H1 (cell line): Measurements from ENCODE around the gene KRT35. TPM values are rescaled to one million over a fixed set of nuclear protein-coding genes. Genes with fewer than 3 reads are reported as not detected.

Experiments
- CTCF ChIA-PET: fragments of 300-600 bp; sonication (Branson Sonifier 250); formaldehyde crosslinking; loops from one replicate; lab custom pipeline; 2021; ENCODE audit not compliant: partially characterized antibody; lab: Charles Lee
- POLR2A ChIA-PET: fragments of 300-600 bp; sonication (Branson Sonifier 250); formaldehyde crosslinking; loops from one replicate; lab custom pipeline; 2021; ENCODE audit warnings: inconsistent platforms; ENCODE audit not compliant: partially characterized antibody; lab: Charles Lee
- DNase-seq, 2 experiments: peaks; one replicate each; pipeline versions ENCODE4 v3.0.0 to v3.0.0-alpha.2; 2010 to 2022; ENCODE audit warnings: low spot score in 2 of 2, low read depth in 1 of 2, mixed read lengths in 1 of 2
- FAIRE-seq: peaks from 2 replicates; lab custom pipeline; 2011; peaks lifted over from hg19 to GRCh38; lab: Jason Lieb, UNC
- H2AFZ ChIP-seq: 2 replicates; pipeline ENCODE4 v1.8.1; 2012; ENCODE audit warnings: low read length, inconsistent platforms
- H2AK5ac ChIP-seq: 2 replicates; pipeline ENCODE4 v1.6.1; 2013; ENCODE audit warnings: low read depth, low read length
- H2BK120ac ChIP-seq: replicated peaks from 2 replicates; pipeline ENCODE3; 2013; ENCODE audit warnings: low read depth, low read length, inconsistent platforms
- H2BK12ac ChIP-seq: 2 replicates; pipeline ENCODE4 v1.6.1; 2013; ENCODE audit warnings: low read depth, low read length
- H2BK15ac ChIP-seq: 2 replicates; pipeline ENCODE4 v1.6.1; 2013; ENCODE audit warnings: low read length
- H2BK20ac ChIP-seq: 2 replicates; pipeline ENCODE4 v1.6.1; 2013; ENCODE audit warnings: low read length
- H2BK5ac ChIP-seq: 2 replicates; pipeline ENCODE4 v1.6.1; 2013; ENCODE audit warnings: low read depth, low read length
- H3K14ac ChIP-seq: 2 replicates; pipeline ENCODE4 v1.6.1; 2013; ENCODE audit warnings: inconsistent platforms; ENCODE audit not compliant: insufficient read length
- H3K18ac ChIP-seq: 2 replicates; pipeline ENCODE4 v1.6.1; 2013; ENCODE audit warnings: low read length; ENCODE audit errors: extremely low read depth
- H3K23ac ChIP-seq: 2 replicates; pipeline ENCODE4 v1.6.1; 2013; ENCODE audit warnings: inconsistent platforms; ENCODE audit not compliant: insufficient read length
- H3K23me2 ChIP-seq: 2 replicates; pipeline ENCODE4 v1.6.1; 2013; ENCODE audit warnings: low read depth, low read length
- H3K27ac ChIP-seq: 2 replicates; pipeline ENCODE4 v1.6.1; 2011; ENCODE audit warnings: low read depth, low read length, inconsistent platforms
- H3K27me3 ChIP-seq, 4 experiments: replicated peaks in 1 of 4; 1 replicate in 1 of 4; 2 replicates in 3 of 4; pipeline versions ENCODE4 v1.6.1 to v1.8.1; 2011 to 2013; ENCODE audit warnings: low read length in 3 of 4, mild to moderate bottlenecking in 3 of 4, inconsistent platforms in 2 of 4, mixed read lengths in 2 of 4, moderate library complexity in 1 of 4; ENCODE audit not compliant: control insufficient read depth in 3 of 4, insufficient read depth in 3 of 4; ENCODE audit errors: extremely low read depth in 1 of 4
- H3K36me3 ChIP-seq, 4 experiments: 2 replicates each; pipeline versions ENCODE4 v1.6.1 to v1.8.1; 2011 to 2013; ENCODE audit warnings: mild to moderate bottlenecking in 4 of 4, low read length in 3 of 4, moderate library complexity in 2 of 4, control low read depth in 1 of 4, inconsistent platforms in 1 of 4; ENCODE audit not compliant: insufficient read depth in 4 of 4, control insufficient read depth in 2 of 4
- H3K4ac ChIP-seq: replicated peaks from 2 replicates; pipeline ENCODE3; 2013; ENCODE audit warnings: low read length, low read depth, mixed read lengths, inconsistent platforms; ENCODE audit not compliant: insufficient read length
- H3K4me1 ChIP-seq, 4 experiments: replicated peaks in 1 of 4; 1 replicate in 1 of 4; 2 replicates in 3 of 4; pipeline versions ENCODE4 v1.6.1 to v1.8.1; 2011 to 2013; ENCODE audit warnings: low read length in 3 of 4, inconsistent platforms in 2 of 4, mixed read lengths in 1 of 4; ENCODE audit not compliant: insufficient read depth in 4 of 4, control insufficient read depth in 3 of 4
- H3K4me2 ChIP-seq, 2 experiments: 2 replicates each; pipeline versions ENCODE4 v1.6.1 to v1.8.1; 2011 to 2013; ENCODE audit warnings: low read depth in 2 of 2, low read length in 2 of 2, control low read depth in 1 of 2, inconsistent platforms in 1 of 2, mild to moderate bottlenecking in 1 of 2; ENCODE audit not compliant: insufficient read depth in 1 of 2
- H3K4me3 ChIP-seq, 4 experiments: fragments of 200-600, 300-600 bp in 1 of 4; sonication (generic), shearing (Covaris generic), sonication (Bioruptor Twin) in 1 of 4; 2 replicates each; pipeline versions ENCODE4 v1.5.1 to v1.8.1; 2011 to 2016; ENCODE audit warnings: low read length in 4 of 4, low read depth in 3 of 4, control low read depth in 2 of 4, inconsistent platforms in 2 of 4, mild to moderate bottlenecking in 2 of 4, mixed read lengths in 1 of 4, moderate library complexity in 1 of 4; ENCODE audit not compliant: insufficient read depth in 2 of 4; ENCODE audit errors: extremely low read depth in 1 of 4
- H3K56ac ChIP-seq: replicated peaks from 2 replicates; pipeline ENCODE3; 2013; ENCODE audit warnings: low read depth, mild to moderate bottlenecking, mixed read lengths, low read length, inconsistent platforms; ENCODE audit not compliant: insufficient read length
- H3K79me1 ChIP-seq: 2 replicates; pipeline ENCODE4 v1.6.1; 2013; ENCODE audit warnings: low read depth, low read length, control low read depth
- H3K79me2 ChIP-seq, 2 experiments: 2 replicates each; pipeline versions ENCODE4 v1.6.1 to v1.8.1; 2012 to 2013; ENCODE audit warnings: low read length in 2 of 2, mild to moderate bottlenecking in 2 of 2, inconsistent platforms in 1 of 2; ENCODE audit not compliant: insufficient read depth in 2 of 2, control insufficient read depth in 1 of 2
- H3K9ac ChIP-seq, 4 experiments: replicated peaks in 1 of 4; 1 replicate in 1 of 4; 2 replicates in 3 of 4; pipeline versions ENCODE4 v1.6.1 to v1.8.1; 2011 to 2013; ENCODE audit warnings: low read depth in 3 of 4, low read length in 3 of 4, control low read depth in 2 of 4, mild to moderate bottlenecking in 2 of 4, moderate library complexity in 2 of 4, inconsistent platforms in 1 of 4; ENCODE audit errors: extremely low read depth in 1 of 4
- H3K9me3 ChIP-seq, 2 experiments: 2 replicates each; pipeline versions ENCODE4 v1.6.1 to v1.8.1; 2012 to 2013; ENCODE audit warnings: mild to moderate bottlenecking in 2 of 2, moderate library complexity in 2 of 2, control low read depth in 1 of 2, inconsistent platforms in 1 of 2, low read depth in 1 of 2, low read length in 1 of 2, mixed read lengths in 1 of 2; ENCODE audit not compliant: insufficient read depth in 2 of 2
- H4K20me1 ChIP-seq, 2 experiments: replicated peaks in 1 of 2; 2 replicates each; pipeline versions ENCODE3 to v1.8.1; 2011 to 2013; ENCODE audit warnings: inconsistent platforms in 2 of 2, low read length in 2 of 2, mild to moderate bottlenecking in 1 of 2; ENCODE audit not compliant: insufficient read depth in 2 of 2, control insufficient read depth in 1 of 2
- H4K5ac ChIP-seq: 2 replicates; pipeline ENCODE4 v1.6.1; 2013; ENCODE audit warnings: low read length, low read depth, mixed read lengths, inconsistent platforms; ENCODE audit not compliant: insufficient read length
- H4K8ac ChIP-seq: 2 replicates; pipeline ENCODE4 v1.8.0; 2013; ENCODE audit warnings: mild to moderate bottlenecking, moderate library complexity, low read length, inconsistent platforms; ENCODE audit not compliant: insufficient read depth; ENCODE audit errors: extremely low read depth
- H4K91ac ChIP-seq: replicated peaks from 2 replicates; pipeline ENCODE3; 2013; ENCODE audit warnings: low read length, mixed read lengths, inconsistent platforms; ENCODE audit not compliant: insufficient read length
- EGR1 ChIP-seq: IDR thresholded peaks from 2 replicates; pipeline ENCODE4 v1.6.1; 2011; ENCODE audit warnings: low read depth, low read length, borderline replicate concordance
- POLR2A ChIP-seq, 2 experiments: IDR thresholded peaks; 1 replicate in 1 of 2; 2 replicates in 1 of 2; pipeline ENCODE4 v1.6.1; 2011; ENCODE audit warnings: low read depth in 2 of 2, low read length in 2 of 2, mild to moderate bottlenecking in 2 of 2; ENCODE audit errors: control extremely low read depth in 1 of 2
- POLR2AphosphoS5 ChIP-seq: IDR thresholded peaks from 2 replicates; pipeline ENCODE4 v1.6.1; 2011; ENCODE audit warnings: low read depth, low read length
- RAD21 ChIP-seq, 2 experiments: IDR thresholded peaks in 1 of 2; conservative IDR thresholded peaks in 1 of 2; 2 replicates each; pipeline ENCODE4 v1.6.1; 2011; ENCODE audit warnings: low read depth in 2 of 2, low read length in 2 of 2, improper control_type of control experiment in 1 of 2, inconsistent platforms in 1 of 2, mild to moderate bottlenecking in 1 of 2, moderate library complexity in 1 of 2
- RNF2 ChIP-seq: fragments of 200-900, 300-1000 bp; sonication (generic); IDR thresholded peaks from 2 replicates; pipeline ENCODE4 v1.7.1; 2016; ENCODE audit warnings: borderline replicate concordance, low read depth, mild to moderate bottlenecking, antibody characterized with exemption, low read length; ENCODE audit not compliant: poor library complexity, severe bottlenecking; ENCODE audit errors: missing control alignments
- SIX5 ChIP-seq: IDR thresholded peaks from 2 replicates; pipeline ENCODE4 v1.6.1; 2011; ENCODE audit warnings: mild to moderate bottlenecking, low read depth, low read length
- TAF1 ChIP-seq: IDR thresholded peaks from 2 replicates; pipeline ENCODE4 v1.6.1; 2011; ENCODE audit warnings: mild to moderate bottlenecking, low read depth, low read length
- TEAD4 ChIP-seq: IDR thresholded peaks from 2 replicates; pipeline ENCODE4 v1.6.1; 2012; ENCODE audit warnings: low read depth, low read length, inconsistent platforms, mixed read lengths
- WGBS, 2 experiments: shearing (Covaris generic) in 1 of 2; methylation state at CpG; one replicate each; pipeline versions ENCODE4 v1.1.6 to v1.1.7; 2013 to 2015; ENCODE audit warnings: low lambda C conversion rate in 2 of 2, mixed read lengths in 2 of 2, inconsistent platforms in 1 of 2, low coverage in 1 of 2, missing lambda C conversion rate in 1 of 2; ENCODE audit not compliant: insufficient replicate concordance in 2 of 2, insufficient coverage in 1 of 2, insufficient read length in 1 of 2; ENCODE audit errors: extremely low coverage in 1 of 2, missing lambda C conversion rate in 1 of 2; 5-methylcytosine and 5-hydroxymethylcytosine counted together
- polyA plus RNA-seq, 7 experiments: library from polyadenylated mRNA; depleted of rRNA in 3 of 7; stranded (reverse) in 5 of 7; unstranded in 2 of 7; fragments of >200 nt in 5 of 7; fragments of 200-250 nt in 2 of 7; gene quantifications; 1 replicate in 5 of 7; 2 replicates in 1 of 7; 4 replicates in 1 of 7; pipeline versions ENCODE4 v1.2.1 to v1.2.3, GENCODE V29; 2011 to 2013; ENCODE audit warnings: missing spikeins in 2 of 7, mixed read lengths in 2 of 7
- total RNA-seq: library from RNA; stranded (reverse); fragmentation: NEBNext Ultra II Directional; extraction: Animal tissue kit (Norgen Biotek cat#: 25700); gene quantifications from 2 replicates; pipeline ENCODE4 v1.2.1, GENCODE V29; 2021
- TF ChIP-seq, protein P1 (sequence below): IDR thresholded peaks from 2 replicates; pipeline ENCODE4 v1.6.1; 2012; ENCODE audit warnings: inconsistent platforms

Gene KRT35
- total and polyA plus RNA-seq, 2 of the 8 experiments (the other 6 are each of a cell fraction or from before 2014, with no cell fraction given): not detected

DNA sequence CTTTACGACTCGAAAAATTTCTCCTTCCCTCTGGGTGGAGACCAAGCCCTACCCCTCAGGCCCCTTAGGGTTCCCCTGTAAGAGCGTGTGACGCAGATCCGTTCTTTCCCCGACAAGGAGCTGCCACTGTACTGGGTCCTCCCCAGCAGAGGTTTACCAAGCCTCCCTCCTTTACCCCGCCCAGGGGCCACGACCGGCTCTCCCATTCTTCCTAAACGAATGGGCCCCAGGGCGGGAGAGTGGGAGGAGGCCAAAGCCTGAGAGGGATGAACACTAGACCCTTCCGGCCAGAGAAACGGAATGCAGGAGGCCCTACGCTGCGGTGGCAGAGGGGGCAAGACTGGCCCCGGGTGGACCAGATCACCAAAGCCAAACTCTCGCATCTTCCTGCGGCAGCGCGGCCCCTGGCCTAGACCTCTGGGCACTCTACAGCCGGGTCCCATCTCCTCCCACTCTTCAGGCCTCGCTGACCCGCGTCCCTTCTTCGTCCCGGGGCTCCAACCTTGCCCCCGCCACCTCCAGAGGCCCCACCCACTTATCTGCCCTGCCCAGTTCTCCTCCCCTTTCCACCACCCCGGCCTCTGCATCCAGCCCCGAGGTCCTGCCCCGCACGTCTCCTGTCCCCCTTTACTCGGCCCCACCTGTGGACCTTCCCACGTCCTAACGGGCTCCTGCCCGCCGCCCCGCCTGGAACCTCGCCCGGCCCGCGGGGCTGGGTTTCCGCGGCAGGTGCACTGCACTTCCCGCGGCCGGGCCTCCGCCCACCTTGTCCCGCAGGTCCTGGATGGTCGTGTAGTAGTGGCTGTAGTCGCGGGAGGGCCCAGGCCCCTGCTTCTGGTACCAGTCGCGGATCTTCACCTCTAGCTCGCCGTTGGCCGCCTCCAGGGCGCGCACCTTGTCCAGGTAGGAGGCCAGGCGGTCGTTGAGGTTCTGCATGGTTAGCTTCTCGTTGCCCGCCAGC is 46.4 kb upstream of the KRT35 start:
- Histone ChIP-seq H2BK20ac (no peak overlapping the region), H3K27ac (peak overlapping the region; percentile 84), H4K20me1 (peaks cover 4 to 12% of the 10 kb centered on the region in 2 experiments), H3K4me3 (peak overlapping the region; percentile 71 to 89 (median 78)), H3K14ac (no peak overlapping the region), H2BK12ac (peak overlapping the region; percentile 69; the same call in 1 of the 2 replicates), H3K23ac (no peak overlapping the region), H2BK120ac (no peak overlapping the region), H3K36me3 (peaks cover 12 to 37% (median 19%) of the 10 kb centered on the region in 4 experiments), H3K27me3 (no peaks in the 10 kb centered on the region), H4K8ac (peak overlapping the region; percentile 96), H3K79me1 (peaks cover 5% of the 10 kb centered on the region; the same call in 1 of the 2 replicates), H4K91ac (peak overlapping the region; percentile 45), H3K4ac (no peak overlapping the region), H3K4me1 (peaks cover 2 to 20% (median 13%) of the 10 kb centered on the region in 4 experiments), H3K4me2 (peak overlapping the region; percentile 74 to 77), H3K9ac (peak overlapping the region; percentile 65 to 89 (median 86)), H2AK5ac (no peak overlapping the region), H3K56ac (peak overlapping the region; percentile 40), H2AFZ (no peak overlapping the region), H4K5ac (peak overlapping the region; percentile 65), H3K9me3 (no peaks in the 10 kb centered on the region), H3K79me2 (peaks cover 0 to 13% of the 10 kb centered on the region in 2 experiments; a peak in 3 of 4 replicates), H2BK15ac (no peak overlapping the region), H3K18ac (peak overlapping the region; percentile 93), H3K23me2 (peaks cover 6% of the 10 kb centered on the region; the same call in 1 of the 2 replicates), H2BK5ac (peak overlapping the region; percentile 95)
- CTCF ChIA-PET: interaction anchor here (0.7 to 7.4 kb wide), 16 partner anchors 11 to 184 kb away, joined by 3 to 79 read pairs (median 3); no protein-coding TSS in a partner anchor
- 4% methylated on average over 51 of the region's 62 CpGs; no CpG with 5 or more reads in 1 of the 2 experiments for whole genome bisulfite sequencing, 2 experiments
- FAIRE-seq: no peak
- DNase-seq: peak in 1 of 2 experiments; percentile 73
- POLR2A ChIA-PET: interaction anchor here (0.9 to 11.0 kb wide), 36 partner anchors 9 to 164 kb away, joined by 3 to 293 read pairs (median 6); partner anchors contain the start of genes EIF1, KRT13, KRT14 and KRT15
- TF ChIP-seq POLR2AphosphoS5 (peak; percentile 68), TEAD4 (no peak), TAF1 (no peak), EGR1 (0 out of 2 replicates have a peak, but pooled peaks have one; percentile 10), RAD21 (IDR thresholded peaks at IDR 0.05 in 1 of 2, conservative IDR thresholded peaks at IDR 0.05 in 1 of 2; ENCODE audit: low read depth in 2 of 2, low read length in 2 of 2) (peak in 1 of 2 experiments; percentile 9; a peak in 2 of 4 replicates), SIX5 (no peak), RNF2 (no peak), POLR2A (IDR thresholded peaks at IDR 0.05; ENCODE audit: control extremely low read depth in 1 of 2, low read depth in 2 of 2, low read length in 2 of 2) (peak in 1 of 2 experiments; percentile 82; a peak in 2 of 3 replicates)
- TF ChIP-seq, protein P1, sequence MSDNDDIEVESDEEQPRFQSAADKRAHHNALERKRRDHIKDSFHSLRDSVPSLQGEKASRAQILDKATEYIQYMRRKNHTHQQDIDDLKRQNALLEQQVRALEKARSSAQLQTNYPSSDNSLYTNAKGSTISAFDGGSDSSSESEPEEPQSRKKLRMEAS: 0 out of 2 replicates have a peak, but pooled peaks have one; percentile 14
